K562 treated with DMSO at 1 percent for 12 hours (cell line): ENCODE measurements around the gene CCDC43. TPM values are rescaled to one million over a fixed set of nuclear protein-coding genes. Genes with fewer than 3 reads are reported as not detected.

Experiments used
- total RNA-seq: library from RNA; unstranded; fragments of 300-600 nt; gene quantifications from 2 replicates; pipeline ENCODE4 v1.2.3, GENCODE V29; 2022; ENCODE audit not compliant: insufficient read depth

The CCDC43 gene
- total RNA-seq = 10.7 and 20.9 TPM in 2 replicates

DNA sequence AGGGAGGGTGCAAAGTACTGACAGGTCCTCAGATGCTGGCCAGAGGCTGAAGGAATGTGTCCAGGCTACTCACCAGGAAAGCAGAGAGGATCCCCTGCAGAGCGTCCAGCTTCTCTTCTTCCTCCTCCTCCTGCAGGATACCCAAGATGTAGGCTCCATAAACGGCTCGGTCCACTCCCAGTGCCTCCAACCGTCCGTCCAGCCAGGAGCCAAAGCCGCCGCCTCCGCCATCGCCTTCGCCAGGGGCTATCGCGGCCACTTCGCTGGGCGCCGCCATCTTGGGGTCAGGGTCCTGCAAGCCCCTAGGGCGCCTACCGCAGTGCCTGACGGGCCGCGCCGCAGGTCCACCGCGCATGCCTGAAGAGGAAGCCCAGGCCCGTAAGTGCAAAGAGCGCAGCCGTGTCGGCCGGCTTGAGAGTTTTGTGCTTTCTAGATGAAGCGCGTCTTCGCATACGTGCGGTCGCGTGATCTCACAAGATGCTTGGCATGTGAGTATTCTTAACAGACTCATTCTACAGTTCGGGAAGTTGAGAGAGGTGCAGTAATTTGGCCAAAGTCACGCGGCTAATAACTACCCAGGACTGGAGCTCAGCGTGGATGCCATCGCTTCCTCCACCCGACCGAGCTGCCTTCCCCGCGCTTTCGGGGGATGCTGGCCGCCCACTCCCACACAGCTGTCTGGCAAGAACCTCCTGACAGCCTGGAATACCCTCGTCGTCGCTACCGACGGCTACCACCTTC, at the start of gene CCDC43:
Gene CCDC43 (minus strand): TSS at position 300 of the 741 bp plus-strand sequence. CDS start 23 bp downstream, at position 277.

GRCh38 chr17:44708401-44709263, 19.1 kb upstream of the CCDC43 start, which contains the start of gene DBF4B:
TSS of gene DBF4B (plus strand) at chr17:44708665. CDS start at chr17:44708821, 156 bp downstream.

DNA sequence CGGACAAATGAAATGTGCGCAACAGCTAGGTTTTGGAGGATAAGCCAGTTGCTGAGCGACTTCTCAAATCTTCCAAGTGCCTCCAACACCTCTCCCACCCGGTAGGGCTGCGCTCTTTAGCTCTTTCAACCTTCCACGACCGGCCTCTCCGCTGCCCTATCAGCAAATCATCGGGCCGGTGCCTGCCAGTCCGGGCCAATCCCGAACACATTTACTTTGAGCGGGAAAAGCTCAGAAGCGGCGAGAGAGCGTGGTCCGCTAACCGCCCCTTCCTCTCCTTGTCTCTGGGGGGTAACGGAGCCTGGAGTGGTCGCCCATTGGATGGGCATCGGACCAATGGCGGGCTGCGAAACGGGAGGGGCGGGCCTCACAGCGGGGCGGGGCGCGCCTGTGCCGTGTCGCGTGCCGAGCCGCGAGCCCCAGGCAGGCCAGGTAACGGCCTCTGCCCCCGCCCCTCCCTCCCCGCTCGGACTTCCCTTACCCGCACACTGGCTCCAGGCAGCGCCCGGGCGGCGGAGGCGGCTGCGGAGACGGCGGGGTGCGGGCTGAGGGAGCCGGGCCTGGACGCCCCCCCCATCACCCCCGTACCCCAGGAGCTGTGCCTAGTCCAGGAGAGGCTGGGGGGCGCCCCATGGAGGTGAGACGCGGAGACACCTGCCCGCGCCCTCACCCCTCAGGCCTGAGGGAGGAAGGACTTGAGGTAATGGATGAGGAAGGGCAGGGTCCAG, 33.4 kb downstream of the CCDC43 start, which contains the start of gene MEIOC:
Gene MEIOC (plus strand): TSS at position 486 of the 728 bp plus-strand sequence. CDS start 146 bp downstream, at position 632.

Other genes with a start within 250 kb of the CCDC43 start
- gene GPATCH8, start 186.4 kb downstream of the CCDC43 start, total RNA-seq = 3.9 and 22.2 TPM in 2 replicates
- 10.4 and 12.4 TPM in 2 replicates for gene FZD2, start 132.3 kb downstream of the CCDC43 start, total RNA-seq
- not detected in 2 replicates for gene MEIOC, start 33.3 kb downstream of the CCDC43 start, total RNA-seq
- 10.1 and 25.6 TPM in 2 replicates for gene DBF4B, start 18.9 kb upstream of the CCDC43 start, total RNA-seq
- 1.5 TPM in 1 of 2 replicates, not detected in the other for gene ADAM11, start 69.2 kb upstream of the CCDC43 start, total RNA-seq
- gene GJC1, start 140.5 kb upstream of the CCDC43 start, total RNA-seq = 0.36 TPM in 1 of 2 replicates, not detected in the other
- gene HIGD1B, start 158.1 kb upstream of the CCDC43 start, total RNA-seq = not detected in 2 replicates
- gene EFTUD2, start 209.7 kb upstream of the CCDC43 start, total RNA-seq = 54.1 and 93.8 TPM in 2 replicates
- gene GFAP, start 225.7 kb upstream of the CCDC43 start, total RNA-seq = 2.4 and 3.9 TPM in 2 replicates